Progenitor cell of endocrine pancreas (in vitro differentiated cells): Measurements from ENCODE around the gene ZNF420. TPM values are rescaled to one million over a fixed set of nuclear protein-coding genes. Genes with fewer than 3 reads are reported as not detected.

Source experiments
- DNase-seq: peaks from one replicate; pipeline ENCODE4 v3.0.0; 2021; ENCODE audit warnings: low spot score; ENCODE audit not compliant: unreplicated experiment
- H3K27ac Mint-ChIP-seq: 2 replicates; pipeline ENCODE4 v1.8.0; 2021; ENCODE audit warnings: mild to moderate bottlenecking, moderate library complexity, mixed read lengths
- H3K27me3 Mint-ChIP-seq: 2 replicates; pipeline ENCODE4 v1.8.0; 2021; ENCODE audit warnings: mixed read lengths
- H3K36me3 Mint-ChIP-seq: 2 replicates; pipeline ENCODE4 v1.8.0; 2022; ENCODE audit warnings: mixed read lengths; ENCODE audit not compliant: insufficient read depth
- H3K4me1 Mint-ChIP-seq: 2 replicates; pipeline ENCODE4 v1.8.0; 2021; ENCODE audit warnings: low read depth, mixed read lengths
- H3K4me3 Mint-ChIP-seq: 2 replicates; pipeline ENCODE4 v1.8.0; 2021; ENCODE audit warnings: low read depth, mild to moderate bottlenecking, moderate library complexity, mixed read lengths
- H3K9me3 Mint-ChIP-seq: 2 replicates; pipeline ENCODE4 v1.8.0; 2021; ENCODE audit warnings: low read depth, mixed read lengths
- total RNA-seq: library from RNA; stranded (reverse); gene quantifications from 2 replicates; pipeline ENCODE4 v1.2.1, GENCODE V29; 2021
- TF ChIP-seq, protein P1 (sequence below): fragments of 200-600 bp; sonication (generic); IDR thresholded peaks from one replicate; pipeline ENCODE4 v1.5.0; 2021; ENCODE audit warnings: antibody characterized with exemption, mild to moderate bottlenecking; ENCODE audit not compliant: unreplicated experiment

The ZNF420 gene
- total RNA-seq, 1 donor from 2014 or later = 19.3 TPM

DNA sequence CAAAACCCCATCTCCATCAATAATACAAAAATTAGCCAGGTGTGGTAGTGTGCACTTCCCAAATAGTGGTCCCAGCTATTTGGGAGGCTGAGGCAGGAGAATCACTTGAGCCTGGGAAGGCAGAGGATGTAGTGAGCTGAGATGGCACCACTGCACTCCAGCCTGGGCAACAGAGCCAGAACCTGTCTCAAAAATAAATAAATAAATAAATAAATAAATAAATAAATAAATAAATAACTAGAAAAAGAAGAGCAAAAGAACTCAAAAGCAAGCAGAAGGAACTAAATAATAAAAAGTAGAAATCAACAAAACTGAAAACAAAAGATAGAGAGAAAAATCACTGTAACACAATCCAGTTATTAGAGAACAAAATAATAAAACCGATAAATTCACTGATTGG is 81.9 kb downstream of the ZNF420 start:
- peaks cover 55% of the 10 kb centered on the region for H3K9me3 Mint-ChIP-seq
- H3K4me1 Mint-ChIP-seq = no peaks in the 10 kb centered on the region
- H3K27me3 Mint-ChIP-seq = no peaks in the 10 kb centered on the region
- peaks cover 87% of the 10 kb centered on the region for H3K36me3 Mint-ChIP-seq
- H3K4me3 Mint-ChIP-seq = no peak overlapping the region
- no peak overlapping the region for H3K27ac Mint-ChIP-seq
- DNase-seq = no peak
- TF ChIP-seq, protein P1, sequence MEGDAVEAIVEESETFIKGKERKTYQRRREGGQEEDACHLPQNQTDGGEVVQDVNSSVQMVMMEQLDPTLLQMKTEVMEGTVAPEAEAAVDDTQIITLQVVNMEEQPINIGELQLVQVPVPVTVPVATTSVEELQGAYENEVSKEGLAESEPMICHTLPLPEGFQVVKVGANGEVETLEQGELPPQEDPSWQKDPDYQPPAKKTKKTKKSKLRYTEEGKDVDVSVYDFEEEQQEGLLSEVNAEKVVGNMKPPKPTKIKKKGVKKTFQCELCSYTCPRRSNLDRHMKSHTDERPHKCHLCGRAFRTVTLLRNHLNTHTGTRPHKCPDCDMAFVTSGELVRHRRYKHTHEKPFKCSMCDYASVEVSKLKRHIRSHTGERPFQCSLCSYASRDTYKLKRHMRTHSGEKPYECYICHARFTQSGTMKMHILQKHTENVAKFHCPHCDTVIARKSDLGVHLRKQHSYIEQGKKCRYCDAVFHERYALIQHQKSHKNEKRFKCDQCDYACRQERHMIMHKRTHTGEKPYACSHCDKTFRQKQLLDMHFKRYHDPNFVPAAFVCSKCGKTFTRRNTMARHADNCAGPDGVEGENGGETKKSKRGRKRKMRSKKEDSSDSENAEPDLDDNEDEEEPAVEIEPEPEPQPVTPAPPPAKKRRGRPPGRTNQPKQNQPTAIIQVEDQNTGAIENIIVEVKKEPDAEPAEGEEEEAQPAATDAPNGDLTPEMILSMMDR = no peak

DNA sequence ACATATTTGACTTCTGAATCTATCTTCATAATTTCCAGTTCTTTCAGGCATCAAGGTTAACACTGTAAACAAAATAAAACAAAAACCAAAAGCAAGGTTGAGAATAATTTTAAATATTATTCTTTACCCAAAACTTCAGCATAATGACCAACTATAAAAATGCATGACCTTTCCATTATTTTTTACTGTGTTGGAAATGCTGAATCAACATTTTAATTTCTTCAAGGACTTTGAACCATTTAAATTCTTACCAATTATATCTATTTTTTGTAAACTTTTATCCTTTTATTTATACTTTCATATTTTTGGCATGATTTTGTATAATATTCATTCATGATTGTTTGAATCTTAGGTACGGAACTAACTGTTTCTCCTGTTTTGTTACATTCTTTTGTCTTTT is 87.4 kb downstream of the ZNF420 start:
- no peaks in the 10 kb centered on the region for H3K4me1 Mint-ChIP-seq
- TF ChIP-seq, protein P1 = no peak
- H3K9me3 Mint-ChIP-seq = peaks cover 49% of the 10 kb centered on the region
- no peak overlapping the region for H3K4me3 Mint-ChIP-seq
- DNase-seq = no peak
- H3K36me3 Mint-ChIP-seq = peaks cover 83% of the 10 kb centered on the region
- H3K27me3 Mint-ChIP-seq = no peaks in the 10 kb centered on the region
- H3K27ac Mint-ChIP-seq = no peak overlapping the region

DNA sequence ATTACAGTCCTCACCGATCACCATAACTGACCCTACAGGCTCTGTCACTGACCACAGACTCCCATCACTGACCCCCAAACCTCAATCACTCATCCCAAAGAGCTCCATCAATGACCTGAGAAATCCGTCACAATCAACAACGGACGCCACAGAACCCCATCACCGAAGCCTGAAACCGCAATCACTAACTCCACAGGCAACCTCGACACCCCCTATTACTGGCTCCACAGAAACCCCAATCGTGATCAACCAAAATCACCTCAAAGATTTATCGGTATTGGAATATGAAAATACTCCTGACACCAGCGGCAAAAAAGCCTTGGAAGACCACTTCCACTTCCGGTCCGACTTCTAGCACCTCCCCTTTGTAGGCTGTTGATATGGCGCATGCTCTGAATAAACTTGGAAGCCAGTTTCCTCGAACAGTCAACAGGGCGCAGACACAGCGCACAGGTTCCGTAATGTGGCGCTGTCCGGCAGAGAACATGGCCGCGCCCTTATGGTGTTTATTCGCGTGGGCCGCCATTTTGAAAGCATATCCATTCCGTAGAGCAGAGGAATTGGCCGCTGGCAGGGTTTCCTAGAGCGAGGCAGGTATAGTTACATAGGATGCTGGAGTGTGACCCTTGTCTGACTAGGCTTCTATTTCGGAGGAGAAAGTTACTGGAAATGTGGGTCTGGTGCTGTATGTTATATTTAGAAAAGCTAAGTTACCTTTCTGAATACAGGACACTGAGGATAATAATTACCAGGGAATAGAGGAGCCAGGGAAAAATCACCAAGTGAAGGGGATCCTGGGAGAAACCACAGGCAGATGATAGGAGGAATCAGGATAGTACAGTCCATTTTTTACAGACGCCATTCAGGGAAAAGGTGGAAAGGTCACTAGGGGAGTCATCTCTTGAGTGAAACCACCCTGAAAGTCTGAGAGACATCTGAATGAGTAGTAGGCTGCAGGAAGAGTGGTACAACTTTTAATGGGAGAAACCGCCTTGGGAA is 94.4 kb downstream of the ZNF420 start, which contains the start of gene ZNF585A:
ZNF585A (minus strand) TSS at position 328 of the 999 bp plus-strand sequence. CDS start 2,785 bp downstream, outside the sequence.
- peaks cover 23% of the 10 kb centered on the region for H3K9me3 Mint-ChIP-seq
- TF ChIP-seq, protein P1 = peak; percentile 28
- no peaks in the 10 kb centered on the region for H3K4me1 Mint-ChIP-seq
- DNase-seq = peak; percentile 71
- H3K27me3 Mint-ChIP-seq = no peaks in the 10 kb centered on the region
- H3K4me3 Mint-ChIP-seq = no peak within 1 kb of the TSS
- no peak within 1 kb of the TSS for H3K27ac Mint-ChIP-seq
- H3K36me3 Mint-ChIP-seq = peaks cover 27% of the 10 kb centered on the region

Other genes starting within 250 kb of the ZNF420 start
- 12.1 and 13.7 TPM in 2 replicates for gene ZNF790, start 240.0 kb upstream of the ZNF420 start, total RNA-seq
- 14.7 and 17.8 TPM in 2 replicates for gene ZNF345, start 227.6 kb upstream of the ZNF420 start, total RNA-seq
- gene ZNF829, start 162.1 kb upstream of the ZNF420 start, total RNA-seq = 3.9 and 4.8 TPM in 2 replicates
- 9.0 and 10.3 TPM in 2 replicates for gene ZNF568, start 162.1 kb upstream of the ZNF420 start, total RNA-seq
- 10.8 and 12.5 TPM in 2 replicates for gene ZNF585A, start 94.3 kb downstream of the ZNF420 start, total RNA-seq
- gene ZNF585B, start 132.1 kb downstream of the ZNF420 start, total RNA-seq = 10.1 and 10.4 TPM in 2 replicates
- 10.0 and 12.7 TPM in 2 replicates for gene ZNF383, start 139.8 kb downstream of the ZNF420 start, total RNA-seq